Retinal pigment epithelial cell (primary cell): Measurements from ENCODE around the gene VSNL1.
A peak's percentile ranks its signal among the peaks of the same experiment; 100 is the strongest.

Experiments used
- DNase-seq: peaks from one replicate; pipeline ENCODE4 v3.0.0-alpha.2; 2010; ENCODE audit warnings: low read depth
- H3K4me3 ChIP-seq: 2 replicates; pipeline ENCODE4 v1.5.1; 2011; ENCODE audit warnings: mild to moderate bottlenecking, low read length, control low read depth, moderate library complexity
- TF ChIP-seq, protein P1 (sequence below): conservative IDR thresholded peaks from 2 replicates; pipeline ENCODE4 v1.5.1; 2011; ENCODE audit warnings: low read depth, low read length, control low read depth, inconsistent platforms

VSNL1 gene

DNA sequence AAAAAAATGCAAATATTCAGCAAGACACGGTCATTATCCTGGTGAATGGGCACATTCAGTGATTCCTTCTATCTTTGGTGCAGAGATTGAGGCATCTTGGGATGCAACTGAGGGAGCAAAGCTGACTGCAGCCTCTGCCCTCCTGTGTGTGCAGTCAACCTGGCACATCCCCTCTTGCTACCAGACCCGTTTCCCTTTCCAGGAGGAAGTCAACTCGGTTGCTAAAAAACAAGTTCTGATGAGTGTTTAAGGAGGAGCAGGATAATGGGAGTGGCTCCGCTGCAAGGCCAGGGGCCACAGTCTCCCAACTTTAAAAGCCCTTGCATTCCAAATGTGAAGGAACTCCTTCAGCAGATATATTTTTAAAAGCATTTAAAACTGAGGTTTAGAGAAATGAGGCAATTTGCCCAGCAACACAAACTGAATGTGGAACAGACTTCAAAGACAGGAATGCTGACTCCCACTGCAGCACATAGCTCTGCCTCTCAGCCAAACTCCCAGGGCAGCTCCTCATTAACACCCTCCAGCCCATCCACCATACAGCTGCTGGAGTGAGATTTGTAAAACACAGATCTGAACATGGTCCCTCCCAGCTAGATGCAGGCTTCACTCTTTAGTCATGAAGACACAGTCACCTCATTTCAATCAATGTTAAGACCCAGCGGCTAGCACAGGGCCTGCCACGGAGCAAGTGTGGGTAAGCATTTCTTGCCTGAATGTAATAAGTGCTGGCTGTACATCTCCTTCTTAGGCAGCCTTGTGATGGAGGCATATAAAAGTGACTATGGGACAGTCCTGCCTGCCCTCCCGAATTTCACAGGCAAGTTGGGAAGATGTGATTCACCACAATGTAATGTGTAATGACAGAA is 54.3 kb downstream of the VSNL1 start:
- TF ChIP-seq, protein P1, sequence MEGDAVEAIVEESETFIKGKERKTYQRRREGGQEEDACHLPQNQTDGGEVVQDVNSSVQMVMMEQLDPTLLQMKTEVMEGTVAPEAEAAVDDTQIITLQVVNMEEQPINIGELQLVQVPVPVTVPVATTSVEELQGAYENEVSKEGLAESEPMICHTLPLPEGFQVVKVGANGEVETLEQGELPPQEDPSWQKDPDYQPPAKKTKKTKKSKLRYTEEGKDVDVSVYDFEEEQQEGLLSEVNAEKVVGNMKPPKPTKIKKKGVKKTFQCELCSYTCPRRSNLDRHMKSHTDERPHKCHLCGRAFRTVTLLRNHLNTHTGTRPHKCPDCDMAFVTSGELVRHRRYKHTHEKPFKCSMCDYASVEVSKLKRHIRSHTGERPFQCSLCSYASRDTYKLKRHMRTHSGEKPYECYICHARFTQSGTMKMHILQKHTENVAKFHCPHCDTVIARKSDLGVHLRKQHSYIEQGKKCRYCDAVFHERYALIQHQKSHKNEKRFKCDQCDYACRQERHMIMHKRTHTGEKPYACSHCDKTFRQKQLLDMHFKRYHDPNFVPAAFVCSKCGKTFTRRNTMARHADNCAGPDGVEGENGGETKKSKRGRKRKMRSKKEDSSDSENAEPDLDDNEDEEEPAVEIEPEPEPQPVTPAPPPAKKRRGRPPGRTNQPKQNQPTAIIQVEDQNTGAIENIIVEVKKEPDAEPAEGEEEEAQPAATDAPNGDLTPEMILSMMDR, result no peak
- no peak overlapping the region for H3K4me3 ChIP-seq
- DNase-seq, result peak; percentile 9

DNA sequence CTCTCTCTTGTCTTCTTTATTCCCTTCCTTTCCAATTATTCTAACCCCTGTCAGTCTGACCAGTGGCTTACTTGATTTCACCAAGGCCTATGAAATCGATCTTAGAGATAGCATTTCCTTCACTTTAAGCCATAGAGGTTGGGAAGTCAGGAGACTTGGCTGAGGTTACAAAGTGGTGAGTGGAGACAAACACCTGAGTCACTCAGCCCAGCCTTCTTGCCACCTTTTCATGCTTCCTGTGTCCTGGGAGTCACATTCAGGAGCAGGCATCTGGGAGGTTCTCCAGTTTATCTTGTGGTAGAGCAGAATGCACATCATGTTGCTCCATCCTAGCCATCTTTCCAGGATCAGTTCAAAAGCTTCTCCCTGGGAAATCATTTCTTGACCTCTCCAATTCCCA is 59.1 kb downstream of the VSNL1 start:
- DNase-seq, result no peak
- TF ChIP-seq, protein P1, result no peak

DNA sequence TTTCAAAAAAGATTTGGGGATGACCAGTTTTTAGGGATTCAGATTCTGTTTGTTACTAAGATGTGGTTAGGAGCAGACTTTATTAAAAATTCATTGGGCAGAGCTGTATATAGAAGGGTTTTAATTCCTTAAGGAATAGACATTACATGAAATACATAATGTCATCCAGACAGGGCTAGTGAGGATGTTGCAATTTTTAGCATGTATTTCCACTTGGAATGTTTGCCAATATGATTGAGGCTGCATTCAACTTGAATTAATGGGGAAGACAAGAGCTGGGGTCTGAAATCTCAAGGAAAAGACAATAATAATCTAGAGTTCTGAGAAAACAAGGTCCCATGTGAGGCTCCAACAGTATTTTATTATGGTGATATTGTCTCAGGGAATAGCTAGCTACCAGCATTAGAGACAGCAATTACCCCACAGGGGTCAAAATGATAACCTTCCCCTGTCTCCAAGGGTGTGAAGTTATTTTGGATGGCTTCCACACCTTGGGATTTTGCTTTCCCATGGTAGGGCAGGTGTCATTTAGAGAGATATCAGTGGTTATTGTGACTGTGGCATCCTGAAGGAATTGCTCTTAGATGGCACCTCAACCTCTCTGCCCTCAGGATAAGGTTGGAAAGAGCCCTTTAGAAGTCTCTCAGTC is 60.2 kb downstream of the VSNL1 start:
- no peak overlapping the region for H3K4me3 ChIP-seq
- TF ChIP-seq, protein P1, result no peak
- no peak for DNase-seq

More for the DNA sequence above, 59.1 kb downstream of the VSNL1 start:
- H3K4me3 ChIP-seq, result no peak overlapping the region

DNA sequence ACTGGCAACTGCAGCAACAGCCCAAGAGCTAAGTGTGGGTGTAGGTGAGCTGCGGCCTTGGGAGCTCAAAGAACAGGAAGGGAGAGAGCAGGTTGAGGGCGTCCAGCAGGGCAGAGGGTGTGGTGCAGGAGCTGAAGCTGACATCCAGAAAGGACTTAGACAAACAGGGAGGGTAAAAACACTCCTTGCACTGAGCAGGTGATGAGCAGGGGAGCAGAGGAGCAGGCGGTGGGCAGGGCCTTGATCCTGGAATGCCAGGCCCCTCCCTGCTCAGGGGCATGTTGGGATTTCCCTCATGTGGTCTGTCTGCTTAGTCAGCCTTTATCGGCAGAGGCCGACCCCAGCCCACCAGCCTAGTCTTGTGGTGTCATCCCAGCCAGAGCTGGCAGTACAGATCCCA is 63.6 kb downstream of the VSNL1 start:
- no peak for DNase-seq
- H3K4me3 ChIP-seq, result no peak overlapping the region
- TF ChIP-seq, protein P1, result no peak

DNA sequence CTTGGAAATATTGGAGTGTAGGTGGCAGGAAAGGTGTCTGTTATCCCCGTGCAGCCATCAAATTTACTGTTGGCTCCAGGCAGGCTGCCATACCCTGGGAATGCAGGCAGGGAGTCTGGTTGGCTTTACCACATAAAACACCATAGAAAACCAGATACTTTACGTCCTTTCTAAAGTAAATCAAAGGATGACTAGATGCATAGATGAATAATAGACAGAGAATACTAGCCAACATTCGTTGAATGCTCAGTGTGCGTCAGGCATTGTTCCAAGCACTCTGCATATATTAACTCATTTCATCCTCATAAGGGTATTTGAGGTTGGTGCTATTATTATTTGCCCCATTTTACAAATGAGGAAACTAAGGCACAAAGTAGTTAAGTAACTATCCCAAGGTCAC is 65.2 kb downstream of the VSNL1 start:
- TF ChIP-seq, protein P1, result no peak
- H3K4me3 ChIP-seq, result no peak overlapping the region
- no peak for DNase-seq

DNA sequence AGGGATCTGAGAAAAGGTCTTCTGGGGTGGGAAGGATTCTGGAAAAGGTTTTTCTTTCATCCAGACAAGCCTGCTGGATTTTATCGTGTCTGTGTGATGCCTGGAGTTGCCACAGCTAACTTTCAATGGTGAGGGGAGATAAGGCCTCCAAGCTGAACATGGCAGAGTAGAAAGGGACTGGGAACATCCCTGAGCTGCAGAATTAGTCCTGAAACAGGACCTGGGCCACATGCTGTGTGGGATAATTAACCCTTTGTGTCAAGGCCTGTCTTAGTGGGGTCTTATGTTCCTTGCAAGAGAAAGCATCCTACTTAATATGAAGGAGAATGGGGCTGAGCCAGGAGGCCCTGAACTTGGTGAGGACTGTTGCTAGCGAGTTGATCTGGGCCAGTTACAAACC is 66.4 kb downstream of the VSNL1 start:
- TF ChIP-seq, protein P1, result no peak
- no peak overlapping the region for H3K4me3 ChIP-seq
- no peak for DNase-seq
